Neural cell (in vitro differentiated cells): ENCODE measurements around the gene OR4D11. TPM values are rescaled to one million over a fixed set of nuclear protein-coding genes. Genes with fewer than 3 reads are reported as not detected.

ENCODE experiments used
- H2AFZ ChIP-seq: fragments of 200-600, 300-800 bp; sonication (generic), shearing (Covaris generic); 2 replicates; pipeline ENCODE4 v1.6.0; 2014; ENCODE audit warnings: low read depth, mild to moderate bottlenecking, antibody characterized with exemption, low read length, moderate library complexity
- H3F3A ChIP-seq: fragments of 200-600 bp; shearing (Covaris generic); 2 replicates; pipeline ENCODE4 v1.6.1; 2016; ENCODE audit warnings: mild to moderate bottlenecking, moderate library complexity, mixed read lengths, antibody characterized with exemption, low read length; ENCODE audit not compliant: insufficient read depth, poor library complexity, severe bottlenecking
- H3K27ac ChIP-seq: fragments of 200-600, 300-800 bp; sonication (generic), shearing (Covaris generic); 2 replicates; pipeline ENCODE4 v1.5.1; 2014; ENCODE audit warnings: mild to moderate bottlenecking, low read length, moderate library complexity
- H3K27me3 ChIP-seq: fragments of 300-800, 200-600 bp; sonication (generic), shearing (Covaris generic); 2 replicates; pipeline ENCODE4 v1.6.0; 2014; ENCODE audit warnings: mild to moderate bottlenecking, low read depth, low read length, moderate library complexity; ENCODE audit not compliant: insufficient read depth
- H3K36me3 ChIP-seq: fragments of 300-800, 200-600 bp; sonication (generic), shearing (Covaris generic); 2 replicates; pipeline ENCODE4 v1.5.1; 2014; ENCODE audit warnings: mild to moderate bottlenecking, antibody characterized with exemption, low read length, moderate library complexity; ENCODE audit not compliant: insufficient read depth
- H3K4me2 ChIP-seq: fragments of 300-800, 200-600 bp; sonication (generic), shearing (Covaris generic); 2 replicates; pipeline ENCODE4 v1.6.0; 2014; ENCODE audit warnings: mild to moderate bottlenecking, low read length
- H3K4me3 ChIP-seq: fragments of 300-800, 200-600 bp; sonication (generic), shearing (Covaris generic); 2 replicates; pipeline ENCODE4 v1.5.1; 2014; ENCODE audit warnings: mild to moderate bottlenecking, low read length, moderate library complexity
- H3K79me2 ChIP-seq: fragments of 200-600 bp; shearing (Covaris generic); replicated peaks from 2 replicates; pipeline ENCODE4 v1.6.0; 2014; ENCODE audit warnings: mild to moderate bottlenecking, low read length, moderate library complexity; ENCODE audit not compliant: insufficient read depth
- H3K9ac ChIP-seq: fragments of 300-800, 200-600 bp; sonication (generic), shearing (Covaris generic); 2 replicates; pipeline ENCODE4 v1.6.1; 2016; ENCODE audit warnings: mild to moderate bottlenecking, low read length, mixed read lengths
- H3K9me2 ChIP-seq: fragments of 200-600 bp; shearing (Covaris generic); 2 replicates; pipeline ENCODE4 v1.6.1; 2016; ENCODE audit warnings: mild to moderate bottlenecking, low read length, mixed read lengths; ENCODE audit not compliant: insufficient read depth
- H3K9me3 ChIP-seq: fragments of 200-600, 300-800 bp; sonication (generic), shearing (Covaris generic); 2 replicates; pipeline ENCODE4 v1.6.1; 2016; ENCODE audit warnings: mild to moderate bottlenecking, mixed run types, low read length, moderate library complexity, mixed read lengths
- H4K20me1 ChIP-seq: fragments of 200-600 bp; shearing (Covaris generic); 2 replicates; pipeline ENCODE4 v1.6.1; 2016; ENCODE audit warnings: mild to moderate bottlenecking, mixed run types; ENCODE audit not compliant: insufficient read depth
- EP300 ChIP-seq: fragments of 450-650 bp; conservative IDR thresholded peaks from 2 replicates; pipeline ENCODE4 v1.6.1; 2014; ENCODE audit warnings: antibody characterized with exemption, mild to moderate bottlenecking, moderate library complexity; ENCODE audit not compliant: poor library complexity, severe bottlenecking
- EZH2 ChIP-seq: fragments of 200-600, 300-800 bp; shearing (Covaris generic), sonication (generic); IDR thresholded peaks from 2 replicates; pipeline ENCODE4 v1.6.1; 2014; ENCODE audit warnings: antibody characterized with exemption, low read length, borderline replicate concordance, mild to moderate bottlenecking; ENCODE audit not compliant: insufficient read depth, poor library complexity, severe bottlenecking
- MXI1 ChIP-seq: fragments of 450-650 bp; conservative IDR thresholded peaks from 2 replicates; pipeline ENCODE4 v1.6.1; 2014; ENCODE audit warnings: antibody characterized with exemption, mild to moderate bottlenecking; ENCODE audit not compliant: poor library complexity, severe bottlenecking
- POLR2AphosphoS5 ChIP-seq: IDR thresholded peaks from 2 replicates; pipeline ENCODE4 v1.6.1; 2012
- RAD21 ChIP-seq: fragments of 450-650 bp; conservative IDR thresholded peaks from 2 replicates; pipeline ENCODE4 v1.6.1; 2014; ENCODE audit warnings: antibody characterized with exemption, mild to moderate bottlenecking, moderate library complexity
- SMC3 ChIP-seq: fragments of 450-650 bp; conservative IDR thresholded peaks from 2 replicates; pipeline ENCODE4 v1.6.1; 2014; ENCODE audit warnings: antibody characterized with exemption, mild to moderate bottlenecking, moderate library complexity; ENCODE audit not compliant: poor library complexity
- TAF1 ChIP-seq: IDR thresholded peaks from 2 replicates; pipeline ENCODE4 v1.6.1; 2012; ENCODE audit warnings: low read depth
- polyA plus RNA-seq: library from polyadenylated mRNA; depleted of rRNA; stranded (reverse); fragments of >200 nt; gene quantifications from 2 replicates; pipeline ENCODE4 v1.2.3, GENCODE V29; 2014
- TF ChIP-seq, protein P1 (sequence below): IDR thresholded peaks from 2 replicates; pipeline ENCODE4 v1.6.1; 2012; ENCODE audit warnings: borderline replicate concordance
- TF ChIP-seq, protein P2 (sequence below): fragments of 450-650 bp; IDR thresholded peaks from 2 replicates; pipeline ENCODE4 v1.5.1; 2014; ENCODE audit warnings: antibody characterized with exemption, mild to moderate bottlenecking, moderate library complexity; ENCODE audit not compliant: poor library complexity, severe bottlenecking

OR4D11 gene
- polyA plus RNA-seq, 1 donor from 2014 or later = not detected

DNA sequence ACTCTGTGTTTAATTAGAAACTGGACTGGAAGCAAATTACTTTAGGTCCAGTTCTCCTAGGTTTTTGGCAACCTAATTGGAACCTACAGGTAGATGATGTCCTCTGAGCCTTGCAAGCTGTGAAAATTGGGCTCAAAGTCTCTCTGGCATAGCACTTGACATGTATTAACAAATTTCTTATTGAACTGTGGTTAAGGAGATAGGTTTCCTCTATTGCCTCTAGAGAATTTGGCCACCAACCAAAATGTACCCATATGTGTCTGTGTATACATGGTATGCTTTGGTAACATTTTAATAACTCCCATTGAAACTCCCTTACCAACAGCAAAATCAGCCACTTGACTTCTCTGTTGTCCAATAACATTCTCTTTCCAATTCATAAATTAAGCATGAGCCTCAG lies 30.4 kb upstream of the OR4D11 start, which contains the start of gene OR4D10:
Gene OR4D10, plus strand, starts transcription at position 301 of the 400 bp plus-strand sequence. CDS start 4,115 bp downstream, outside the sequence.
- no peaks in the 10 kb centered on the region for H3K36me3 ChIP-seq
- H3K27me3 ChIP-seq = no peaks in the 10 kb centered on the region
- H3K27ac ChIP-seq = no peak within 1 kb of the TSS
- H3F3A ChIP-seq = no peaks in the 10 kb centered on the region
- no peak within 1 kb of the TSS for H3K4me3 ChIP-seq
- no peaks in the 10 kb centered on the region for H3K9me2 ChIP-seq
- H3K4me2 ChIP-seq = no peak within 1 kb of the TSS
- H3K79me2 ChIP-seq = no peaks in the 10 kb centered on the region
- no peak within 1 kb of the TSS for H2AFZ ChIP-seq
- TF ChIP-seq, protein P1, sequence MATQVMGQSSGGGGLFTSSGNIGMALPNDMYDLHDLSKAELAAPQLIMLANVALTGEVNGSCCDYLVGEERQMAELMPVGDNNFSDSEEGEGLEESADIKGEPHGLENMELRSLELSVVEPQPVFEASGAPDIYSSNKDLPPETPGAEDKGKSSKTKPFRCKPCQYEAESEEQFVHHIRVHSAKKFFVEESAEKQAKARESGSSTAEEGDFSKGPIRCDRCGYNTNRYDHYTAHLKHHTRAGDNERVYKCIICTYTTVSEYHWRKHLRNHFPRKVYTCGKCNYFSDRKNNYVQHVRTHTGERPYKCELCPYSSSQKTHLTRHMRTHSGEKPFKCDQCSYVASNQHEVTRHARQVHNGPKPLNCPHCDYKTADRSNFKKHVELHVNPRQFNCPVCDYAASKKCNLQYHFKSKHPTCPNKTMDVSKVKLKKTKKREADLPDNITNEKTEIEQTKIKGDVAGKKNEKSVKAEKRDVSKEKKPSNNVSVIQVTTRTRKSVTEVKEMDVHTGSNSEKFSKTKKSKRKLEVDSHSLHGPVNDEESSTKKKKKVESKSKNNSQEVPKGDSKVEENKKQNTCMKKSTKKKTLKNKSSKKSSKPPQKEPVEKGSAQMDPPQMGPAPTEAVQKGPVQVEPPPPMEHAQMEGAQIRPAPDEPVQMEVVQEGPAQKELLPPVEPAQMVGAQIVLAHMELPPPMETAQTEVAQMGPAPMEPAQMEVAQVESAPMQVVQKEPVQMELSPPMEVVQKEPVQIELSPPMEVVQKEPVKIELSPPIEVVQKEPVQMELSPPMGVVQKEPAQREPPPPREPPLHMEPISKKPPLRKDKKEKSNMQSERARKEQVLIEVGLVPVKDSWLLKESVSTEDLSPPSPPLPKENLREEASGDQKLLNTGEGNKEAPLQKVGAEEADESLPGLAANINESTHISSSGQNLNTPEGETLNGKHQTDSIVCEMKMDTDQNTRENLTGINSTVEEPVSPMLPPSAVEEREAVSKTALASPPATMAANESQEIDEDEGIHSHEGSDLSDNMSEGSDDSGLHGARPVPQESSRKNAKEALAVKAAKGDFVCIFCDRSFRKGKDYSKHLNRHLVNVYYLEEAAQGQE = no peak
- no peak for TF ChIP-seq SMC3
- TF ChIP-seq EZH2 = no peak
- no peak for TF ChIP-seq RAD21
- no peak for TF ChIP-seq POLR2AphosphoS5
- TF ChIP-seq, protein P2, sequence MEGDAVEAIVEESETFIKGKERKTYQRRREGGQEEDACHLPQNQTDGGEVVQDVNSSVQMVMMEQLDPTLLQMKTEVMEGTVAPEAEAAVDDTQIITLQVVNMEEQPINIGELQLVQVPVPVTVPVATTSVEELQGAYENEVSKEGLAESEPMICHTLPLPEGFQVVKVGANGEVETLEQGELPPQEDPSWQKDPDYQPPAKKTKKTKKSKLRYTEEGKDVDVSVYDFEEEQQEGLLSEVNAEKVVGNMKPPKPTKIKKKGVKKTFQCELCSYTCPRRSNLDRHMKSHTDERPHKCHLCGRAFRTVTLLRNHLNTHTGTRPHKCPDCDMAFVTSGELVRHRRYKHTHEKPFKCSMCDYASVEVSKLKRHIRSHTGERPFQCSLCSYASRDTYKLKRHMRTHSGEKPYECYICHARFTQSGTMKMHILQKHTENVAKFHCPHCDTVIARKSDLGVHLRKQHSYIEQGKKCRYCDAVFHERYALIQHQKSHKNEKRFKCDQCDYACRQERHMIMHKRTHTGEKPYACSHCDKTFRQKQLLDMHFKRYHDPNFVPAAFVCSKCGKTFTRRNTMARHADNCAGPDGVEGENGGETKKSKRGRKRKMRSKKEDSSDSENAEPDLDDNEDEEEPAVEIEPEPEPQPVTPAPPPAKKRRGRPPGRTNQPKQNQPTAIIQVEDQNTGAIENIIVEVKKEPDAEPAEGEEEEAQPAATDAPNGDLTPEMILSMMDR = no peak
- no peak for TF ChIP-seq TAF1
- TF ChIP-seq EP300 = no peak
- TF ChIP-seq MXI1 = no peak
- H4K20me1 ChIP-seq = no peaks in the 10 kb centered on the region
- no peaks in the 10 kb centered on the region for H3K9me3 ChIP-seq
- no peak within 1 kb of the TSS for H3K9ac ChIP-seq

DNA sequence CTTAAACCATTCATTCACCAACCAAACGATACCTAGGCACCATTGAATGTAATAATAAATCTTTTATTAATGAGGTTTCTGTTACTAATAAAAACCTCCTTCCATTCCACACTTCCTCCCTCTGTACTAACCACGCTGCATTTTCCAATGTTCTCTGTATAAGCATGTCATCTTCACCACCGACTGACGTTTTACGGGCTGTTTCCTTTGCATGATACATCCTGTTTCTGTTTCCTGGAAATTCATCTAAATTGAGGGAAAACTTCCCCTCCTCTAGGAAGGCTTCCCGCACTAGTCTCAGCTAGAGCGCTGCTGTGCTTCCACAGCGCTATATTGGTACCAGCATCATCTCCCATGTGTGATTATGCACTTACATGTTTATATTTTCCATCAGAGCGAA lies 28.2 kb upstream of the OR4D11 start:
- no peaks in the 10 kb centered on the region for H4K20me1 ChIP-seq
- no peaks in the 10 kb centered on the region for H3K27me3 ChIP-seq
- no peaks in the 10 kb centered on the region for H3K79me2 ChIP-seq
- no peaks in the 10 kb centered on the region for H3F3A ChIP-seq
- H3K9me2 ChIP-seq = no peaks in the 10 kb centered on the region
- no peak overlapping the region for H2AFZ ChIP-seq
- no peak for TF ChIP-seq EZH2
- TF ChIP-seq RAD21 = no peak
- TF ChIP-seq POLR2AphosphoS5 = no peak
- TF ChIP-seq, protein P2 = no peak
- H3K4me2 ChIP-seq = no peak overlapping the region
- no peak overlapping the region for H3K4me3 ChIP-seq
- no peaks in the 10 kb centered on the region for H3K9me3 ChIP-seq
- no peak overlapping the region for H3K9ac ChIP-seq
- no peak overlapping the region for H3K27ac ChIP-seq
- no peaks in the 10 kb centered on the region for H3K36me3 ChIP-seq
